HEK293 (cell line): ENCODE data around the gene CCDC30.

Experiments used
- BCL11A ChIP-seq: fragments of 450-650 bp; formaldehyde crosslinking; IDR thresholded peaks from 2 replicates; pipeline ENCODE4 v1.5.1; 2016; ENCODE audit warnings: low read depth, missing biosample characterization, missing genetic modification characterization
- CTCF ChIP-seq: fragments of 450-650 bp; formaldehyde crosslinking; IDR thresholded peaks from 2 replicates; pipeline ENCODE4 v1.5.1; 2016; ENCODE audit warnings: missing biosample characterization, missing genetic modification characterization
- SETDB1 ChIP-seq: IDR thresholded peaks from one replicate; pipeline ENCODE4 v1.6.1; 2017; ENCODE audit warnings: mild to moderate bottlenecking, low read length, moderate library complexity, mixed read lengths; ENCODE audit not compliant: insufficient read length
- YY1 ChIP-seq: fragments of 450-650 bp; formaldehyde crosslinking; IDR thresholded peaks from 2 replicates; pipeline ENCODE4 v1.5.1; 2018; ENCODE audit warnings: missing biosample characterization, missing genetic modification characterization
- ZNF214 ChIP-seq: fragments of 450-650 bp; formaldehyde crosslinking; IDR thresholded peaks from 2 replicates; pipeline ENCODE4 v1.5.1; 2017; ENCODE audit warnings: missing biosample characterization, mild to moderate bottlenecking, missing genetic modification characterization, borderline replicate concordance
- TF ChIP-seq, protein P1 (sequence below): fragments of 450-650 bp; formaldehyde crosslinking; IDR thresholded peaks from 2 replicates; pipeline ENCODE4 v1.5.1; 2016; ENCODE audit warnings: missing biosample characterization, missing genetic modification characterization

- TF ChIP-seq SETDB1 (no peak), CTCF (tag by site-specific recombination) (no peak), ZNF214 (tag by site-specific recombination) (no peak), BCL11A (tag by site-specific recombination) (no peak), YY1 (tag by site-specific recombination) (no peak)
- TF ChIP-seq, protein P1, sequence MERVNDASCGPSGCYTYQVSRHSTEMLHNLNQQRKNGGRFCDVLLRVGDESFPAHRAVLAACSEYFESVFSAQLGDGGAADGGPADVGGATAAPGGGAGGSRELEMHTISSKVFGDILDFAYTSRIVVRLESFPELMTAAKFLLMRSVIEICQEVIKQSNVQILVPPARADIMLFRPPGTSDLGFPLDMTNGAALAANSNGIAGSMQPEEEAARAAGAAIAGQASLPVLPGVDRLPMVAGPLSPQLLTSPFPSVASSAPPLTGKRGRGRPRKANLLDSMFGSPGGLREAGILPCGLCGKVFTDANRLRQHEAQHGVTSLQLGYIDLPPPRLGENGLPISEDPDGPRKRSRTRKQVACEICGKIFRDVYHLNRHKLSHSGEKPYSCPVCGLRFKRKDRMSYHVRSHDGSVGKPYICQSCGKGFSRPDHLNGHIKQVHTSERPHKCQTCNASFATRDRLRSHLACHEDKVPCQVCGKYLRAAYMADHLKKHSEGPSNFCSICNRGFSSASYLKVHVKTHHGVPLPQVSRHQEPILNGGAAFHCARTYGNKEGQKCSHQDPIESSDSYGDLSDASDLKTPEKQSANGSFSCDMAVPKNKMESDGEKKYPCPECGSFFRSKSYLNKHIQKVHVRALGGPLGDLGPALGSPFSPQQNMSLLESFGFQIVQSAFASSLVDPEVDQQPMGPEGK, result no peak
Measured at GRCh38 chr1:42674214-42674613, 211.1 kb downstream of the CCDC30 start.
